Transverse colon (tissue), 3 donors: Measurements from ENCODE around the gene TMEM233.

Experiments used
- POLR2A ChIP-seq: fragments of 450-650 bp; IDR thresholded peaks from one replicate; pipeline ENCODE4 v1.6.1; 2016; ENCODE audit warnings: antibody characterized with exemption, mild to moderate bottlenecking, moderate library complexity
- TF ChIP-seq, protein P1 (sequence below), 5 experiments: fragments of 200-600 bp in 3 of 5; fragments of 450-650 bp in 2 of 5; sonication (generic) in 3 of 5; IDR thresholded peaks; 1 replicate in 2 of 5; 2 replicates in 3 of 5; pipeline ENCODE4 v1.5.1; 2016 to 2017; ENCODE audit warnings: antibody characterized with exemption in 5 of 5, inconsistent platforms in 3 of 5, mild to moderate bottlenecking in 2 of 5, moderate library complexity in 1 of 5

GRCh38 chr12:119578112-119578511, 15.5 kb upstream of the TMEM233 start:
- TF ChIP-seq, protein P1, sequence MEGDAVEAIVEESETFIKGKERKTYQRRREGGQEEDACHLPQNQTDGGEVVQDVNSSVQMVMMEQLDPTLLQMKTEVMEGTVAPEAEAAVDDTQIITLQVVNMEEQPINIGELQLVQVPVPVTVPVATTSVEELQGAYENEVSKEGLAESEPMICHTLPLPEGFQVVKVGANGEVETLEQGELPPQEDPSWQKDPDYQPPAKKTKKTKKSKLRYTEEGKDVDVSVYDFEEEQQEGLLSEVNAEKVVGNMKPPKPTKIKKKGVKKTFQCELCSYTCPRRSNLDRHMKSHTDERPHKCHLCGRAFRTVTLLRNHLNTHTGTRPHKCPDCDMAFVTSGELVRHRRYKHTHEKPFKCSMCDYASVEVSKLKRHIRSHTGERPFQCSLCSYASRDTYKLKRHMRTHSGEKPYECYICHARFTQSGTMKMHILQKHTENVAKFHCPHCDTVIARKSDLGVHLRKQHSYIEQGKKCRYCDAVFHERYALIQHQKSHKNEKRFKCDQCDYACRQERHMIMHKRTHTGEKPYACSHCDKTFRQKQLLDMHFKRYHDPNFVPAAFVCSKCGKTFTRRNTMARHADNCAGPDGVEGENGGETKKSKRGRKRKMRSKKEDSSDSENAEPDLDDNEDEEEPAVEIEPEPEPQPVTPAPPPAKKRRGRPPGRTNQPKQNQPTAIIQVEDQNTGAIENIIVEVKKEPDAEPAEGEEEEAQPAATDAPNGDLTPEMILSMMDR (IDR thresholded peaks at IDR 0.05) = no peak
- TF ChIP-seq POLR2A = no peak
